GM18951 (cell line): ENCODE data around the gene KCNAB1.

Experiments
- POLR2A ChIP-seq: IDR thresholded peaks from 4 replicates; pipeline ENCODE4 v1.6.1; 2011; ENCODE audit warnings: mild to moderate bottlenecking; ENCODE audit not compliant: insufficient read length, insufficient read depth; ENCODE audit errors: extremely low read depth
- in situ Hi-C: fragments of 300-500 bp; cut with MboI; formaldehyde crosslinking; loops from one replicate; pipeline ENCODE4 v1.12.0; 2022; ENCODE audit warnings: low sequenced_read_pairs, mixed read lengths, inconsistent platforms; ENCODE audit not compliant: unreplicated experiment

Gene KCNAB1

GRCh38 chr3:156469456-156469855 lies 349.1 kb downstream of the KCNAB1 start:
- no peak for TF ChIP-seq POLR2A
- in situ Hi-C loops = no loop called here

DNA sequence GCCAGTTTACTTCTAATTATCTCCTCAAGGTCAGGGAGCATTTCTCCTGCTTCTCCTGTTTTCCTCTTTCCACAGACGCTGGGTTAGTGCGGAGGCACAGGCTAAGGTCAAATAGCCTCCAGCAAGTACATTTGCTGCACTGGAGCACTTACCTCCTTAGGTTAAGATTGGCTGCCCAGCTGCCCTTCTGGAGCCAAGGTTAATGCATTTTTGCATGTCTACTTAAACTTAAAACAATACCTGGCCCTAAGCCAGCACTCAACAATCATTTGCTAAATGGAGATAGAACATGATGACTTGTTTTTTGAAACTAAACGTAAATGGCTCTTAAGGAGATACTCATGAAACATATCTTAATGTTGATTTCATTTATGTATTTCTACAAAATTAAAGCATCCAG lies 351.1 kb downstream of the KCNAB1 start:
- in situ Hi-C loops = no loop called here
- no peak for TF ChIP-seq POLR2A

GRCh38 chr3:156472150-156472549 lies 351.8 kb downstream of the KCNAB1 start:
- in situ Hi-C loops = no loop called here
- TF ChIP-seq POLR2A = no peak

- no peak for TF ChIP-seq POLR2A
- in situ Hi-C loops = no loop called here
These were observed 352.3 kb downstream of the KCNAB1 start for GRCh38 chr3:156472684-156473083.

GRCh38 chr3:156473341-156473740 lies 353.0 kb downstream of the KCNAB1 start:
- in situ Hi-C loops = no loop called here

DNA sequence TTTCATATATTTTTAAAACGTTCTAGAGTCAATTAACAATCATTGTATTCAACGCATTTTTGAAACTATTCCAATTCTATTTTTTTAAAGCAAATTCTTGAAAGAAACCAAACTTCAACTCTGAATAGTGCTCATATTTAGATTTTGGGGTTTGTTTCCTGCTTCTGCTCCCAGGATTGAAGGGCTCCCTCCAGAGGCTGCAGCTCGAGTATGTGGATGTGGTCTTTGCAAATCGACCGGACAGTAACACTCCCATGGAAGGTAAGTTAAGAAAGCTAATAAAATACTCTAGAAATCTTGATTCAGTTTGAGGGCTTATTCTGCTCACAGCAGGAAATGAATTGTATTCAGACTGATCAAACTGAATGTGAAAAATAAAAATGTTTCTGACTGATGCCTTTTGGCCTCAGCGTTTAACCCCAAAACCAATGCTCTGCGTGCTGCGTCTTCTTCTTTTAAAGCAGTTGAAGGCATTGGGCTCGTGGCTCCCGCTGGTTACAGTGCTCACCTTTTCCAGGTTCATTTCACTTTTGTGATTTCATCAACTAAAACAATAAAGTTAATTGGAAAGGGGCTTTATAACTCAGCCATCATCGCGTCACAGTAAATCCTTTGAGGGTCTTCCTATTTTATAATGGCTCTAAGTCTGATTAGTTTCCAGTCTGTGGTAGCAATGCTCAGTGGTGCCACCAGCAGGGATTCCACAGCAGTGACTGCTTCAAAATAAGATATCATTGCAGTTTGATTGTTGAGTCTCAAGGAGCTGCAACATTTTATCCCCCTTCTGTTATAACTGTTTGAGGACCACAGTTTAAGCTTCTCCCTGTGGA lies 354.4 kb downstream of the KCNAB1 start:
- no peak for TF ChIP-seq POLR2A
- in situ Hi-C loops = no loop called here

More at GRCh38 chr3:156473341-156473740, 353.0 kb downstream of the KCNAB1 start:
- TF ChIP-seq POLR2A = no peak

DNA sequence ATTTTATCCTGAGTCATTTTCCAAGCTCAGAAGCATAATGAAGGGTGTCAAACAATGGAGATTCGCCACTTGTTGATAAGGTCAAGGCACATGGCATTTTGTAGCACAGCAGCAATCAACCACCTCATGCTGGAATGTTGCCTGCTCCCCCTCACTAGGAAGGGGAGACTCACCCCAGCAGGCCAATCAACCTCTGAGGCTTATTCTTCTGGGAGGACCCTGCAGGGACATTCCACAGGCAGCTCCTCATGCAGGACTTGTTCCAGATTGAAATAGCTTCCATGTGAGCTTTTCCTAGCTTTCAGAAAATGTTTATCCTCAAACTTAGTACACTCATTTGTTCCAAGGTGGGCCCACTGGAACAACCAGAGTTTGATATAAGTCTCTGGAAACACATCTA lies 356.9 kb downstream of the KCNAB1 start:
- no peak for TF ChIP-seq POLR2A
- in situ Hi-C loops = no loop called here

- TF ChIP-seq POLR2A = no peak
- in situ Hi-C loops = no loop called here
These were observed 358.5 kb downstream of the KCNAB1 start for GRCh38 chr3:156478891-156479290.

DNA sequence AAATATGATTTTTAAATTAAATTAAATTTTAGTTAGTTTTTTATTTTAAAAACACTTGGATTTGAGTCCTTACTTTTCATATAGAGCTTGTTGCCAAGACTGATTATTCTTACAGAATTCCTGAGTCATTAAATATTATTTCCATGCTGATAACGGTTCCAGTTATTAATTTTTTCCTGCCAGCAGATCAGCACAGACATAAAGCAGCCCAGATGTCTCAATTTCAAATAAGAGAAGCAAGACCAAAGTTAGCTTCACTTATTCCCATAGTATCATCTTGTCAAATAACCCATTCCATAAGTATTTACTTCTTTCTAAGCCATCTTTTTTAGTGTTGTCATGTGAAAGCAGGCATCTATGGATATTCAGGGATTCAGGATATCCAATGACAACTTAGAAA lies 359.2 kb downstream of the KCNAB1 start:
- no peak for TF ChIP-seq POLR2A
- in situ Hi-C loops = no loop called here

- in situ Hi-C loops = no loop called here
- TF ChIP-seq POLR2A = no peak
These were observed 360.6 kb downstream of the KCNAB1 start for GRCh38 chr3:156480949-156481348.

GRCh38 chr3:156483002-156483401 lies 362.6 kb downstream of the KCNAB1 start:
- in situ Hi-C loops = no loop called here
- TF ChIP-seq POLR2A = no peak

DNA sequence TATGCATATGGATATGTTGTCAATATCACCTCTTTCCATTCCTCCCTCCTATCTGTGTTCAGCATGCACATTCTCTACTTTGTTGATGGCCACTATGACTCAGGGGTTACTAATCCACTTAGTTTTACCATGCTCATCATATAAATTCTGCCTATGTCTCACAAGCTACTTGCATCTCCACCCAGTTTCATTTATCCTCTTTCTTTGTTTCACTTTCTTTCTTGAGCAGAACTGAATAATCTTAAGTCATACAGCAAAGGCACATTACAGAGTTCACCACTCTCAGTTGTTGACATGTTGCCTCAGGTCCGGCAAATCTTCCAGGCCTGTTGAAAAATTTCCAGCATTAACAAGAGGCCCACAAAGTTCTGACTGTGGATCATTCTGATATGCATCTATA lies 363.0 kb downstream of the KCNAB1 start:
- in situ Hi-C loops = no loop called here
- peak; percentile 19 for TF ChIP-seq POLR2A

DNA sequence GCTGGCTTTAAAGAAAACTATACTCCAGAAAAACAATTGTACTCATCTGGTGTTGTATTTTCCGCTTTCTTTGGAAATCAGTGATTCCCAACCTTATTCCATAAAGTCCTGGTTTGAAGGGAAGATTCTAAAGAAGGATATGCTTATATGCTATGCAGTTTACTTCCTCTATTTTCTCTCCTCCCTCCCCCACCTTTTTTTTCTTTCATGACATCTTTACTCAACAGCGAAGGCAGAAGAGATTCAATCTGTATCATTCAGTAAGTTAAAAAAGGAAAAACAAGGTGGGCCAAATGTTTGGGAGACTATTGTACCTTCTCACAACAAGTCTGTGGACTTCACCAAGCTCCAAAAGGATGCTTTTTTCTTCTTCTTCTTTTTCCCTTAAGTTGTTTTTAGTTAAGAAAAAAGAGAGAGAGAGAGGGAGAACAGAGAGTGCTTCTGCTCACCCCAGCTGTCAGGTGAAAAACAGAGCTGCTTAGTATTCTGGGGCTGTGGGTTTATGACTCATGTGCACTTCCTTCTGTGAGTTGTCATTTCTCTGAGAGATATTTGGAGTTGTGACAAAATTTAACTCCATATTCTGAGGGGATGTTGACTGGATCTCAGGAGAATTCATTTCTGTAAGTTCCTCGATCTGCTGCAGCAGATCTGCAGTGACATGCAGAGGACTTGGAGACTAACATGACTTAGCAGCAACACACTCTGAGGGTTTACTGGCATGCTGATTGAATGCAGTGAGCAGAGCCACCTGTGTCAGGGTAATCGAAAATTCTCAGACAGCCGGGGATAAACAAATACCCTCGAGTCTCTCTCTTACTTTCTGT lies 363.8 kb downstream of the KCNAB1 start:
- in situ Hi-C loops = no loop called here
- no peak for TF ChIP-seq POLR2A

GRCh38 chr3:156488767-156489166 lies 368.4 kb downstream of the KCNAB1 start:
- no peak for TF ChIP-seq POLR2A
- in situ Hi-C loops = no loop called here
